Hypothalamus (tissue), 51 donors: ENCODE measurements around the gene IGSF5.
"Not testable (repeated sequence)": the region's sequence is repeated elsewhere in the genome, so short reads cannot be mapped to it uniquely, and the experiment has no call there.

Experiments
- DNase-seq, 51 donors: peaks; one replicate each; lab custom pipeline; 2025; lab: John Stamatoyannopoulos, UW

Gene IGSF5

GRCh38 chr21:39737376-39738000 lies 7.5 kb upstream of the IGSF5 start:
- DNase-seq, result no peak

GRCh38 chr21:39738566-39738965 lies 6.4 kb upstream of the IGSF5 start:
- DNase-seq, result no peak

GRCh38 chr21:39739531-39739930 lies 5.5 kb upstream of the IGSF5 start:
- DNase-seq, result not testable (repeated sequence)

GRCh38 chr21:39742561-39742960 lies 2.4 kb upstream of the IGSF5 start:
- DNase-seq, result not testable (repeated sequence)

- DNase-seq, result not testable (repeated sequence)
These were observed 349 bp downstream of the IGSF5 start for GRCh38 chr21:39745332-39745731.

- DNase-seq, result no peak
These were observed 5.7 kb downstream of the IGSF5 start for GRCh38 chr21:39750670-39751069.

- DNase-seq, result no peak
These were observed 9.8 kb downstream of the IGSF5 start for GRCh38 chr21:39754811-39755210.

- no peak for DNase-seq
These were observed 11.3 kb downstream of the IGSF5 start for GRCh38 chr21:39756285-39756684.

GRCh38 chr21:39763272-39763970 lies 18.4 kb downstream of the IGSF5 start:
- no peak for DNase-seq

- DNase-seq, result no peak
These were observed 29.2 kb downstream of the IGSF5 start for GRCh38 chr21:39774227-39774626.

GRCh38 chr21:39775816-39776215 lies 30.8 kb downstream of the IGSF5 start:
- DNase-seq, result no peak

- DNase-seq, result no peak
These were observed 31.6 kb downstream of the IGSF5 start for GRCh38 chr21:39776589-39776988.

- no peak for DNase-seq
These were observed 36.3 kb downstream of the IGSF5 start for GRCh38 chr21:39781331-39781730.

GRCh38 chr21:39788383-39788782 lies 43.4 kb downstream of the IGSF5 start:
- DNase-seq, result peak in 49 of 51 donors; percentile 1 to 87 (median 45)

GRCh38 chr21:39796466-39796865 lies 51.5 kb downstream of the IGSF5 start:
- DNase-seq, result peak in 1 of 51 donors; percentile 1

GRCh38 chr21:39799178-39799577 lies 54.2 kb downstream of the IGSF5 start:
- DNase-seq, result peak in 13 of 51 donors; percentile 0 to 25 (median 3)

- no peak for DNase-seq
These were observed 55.3 kb downstream of the IGSF5 start for GRCh38 chr21:39800311-39800710.

- DNase-seq, result no peak
These were observed 57.2 kb downstream of the IGSF5 start for GRCh38 chr21:39802217-39802616.

GRCh38 chr21:39803393-39803792 lies 58.4 kb downstream of the IGSF5 start:
- no peak for DNase-seq

- DNase-seq, result no peak
These were observed 59.3 kb downstream of the IGSF5 start for GRCh38 chr21:39804240-39804639.

GRCh38 chr21:39805983-39806382 lies 61.0 kb downstream of the IGSF5 start:
- DNase-seq, result no peak

GRCh38 chr21:39807738-39808137 lies 62.8 kb downstream of the IGSF5 start:
- DNase-seq, result no peak
